Transverse colon (tissue), 4 donors: ENCODE measurements around the gene SPACDR. TPM values are rescaled to one million over a fixed set of nuclear protein-coding genes. Genes with fewer than 3 reads are reported as not detected.

Experiments used
- DNase-seq: peaks from one replicate; pipeline ENCODE4 v3.0.0-alpha.2; 2019
- H3K27ac ChIP-seq, 4 donors: fragments of 200-600 bp; sonication (generic); 2 replicates each; pipeline ENCODE4 v1.5.1; 2016 to 2018; ENCODE audit warnings: inconsistent platforms in 4 of 4
- H3K27me3 ChIP-seq: fragments of 200-600 bp; sonication (generic); 2 replicates; pipeline ENCODE4 v1.5.1; 2017; ENCODE audit warnings: inconsistent platforms
- H3K36me3 ChIP-seq, 4 donors: fragments of 200-600 bp; sonication (generic); 2 replicates each; pipeline ENCODE4 v1.5.1; 2017 to 2019; ENCODE audit warnings: inconsistent platforms in 4 of 4
- H3K4me1 ChIP-seq, 4 donors: fragments of 200-600 bp; sonication (generic); 2 replicates each; pipeline ENCODE4 v1.5.1; 2017 to 2020; ENCODE audit warnings: inconsistent platforms in 4 of 4
- H3K4me3 ChIP-seq, 4 donors: fragments of 200-600 bp; sonication (generic); 1 replicate in 1 of 4; 2 replicates in 3 of 4; pipeline versions ENCODE4 v1.5.1 to v1.6.1; 2017 to 2019; ENCODE audit warnings: inconsistent platforms in 4 of 4
- H3K9me3 ChIP-seq, 2 donors: fragments of 200-600 bp; sonication (generic); 2 replicates each; pipeline ENCODE4 v1.5.1; 2017 to 2019; ENCODE audit warnings: inconsistent platforms in 2 of 2
- CTCF ChIP-seq, 5 experiments: fragments of 200-600 bp in 3 of 5; fragments of 450-650 bp in 2 of 5; sonication (generic) in 3 of 5; IDR thresholded peaks; 1 replicate in 2 of 5; 2 replicates in 3 of 5; pipeline ENCODE4 v1.5.1; 2016 to 2017; ENCODE audit warnings: antibody characterized with exemption in 5 of 5, inconsistent platforms in 3 of 5, mild to moderate bottlenecking in 2 of 5, moderate library complexity in 1 of 5
- EP300 ChIP-seq: sonication (generic); formaldehyde crosslinking; IDR thresholded peaks from one replicate; pipeline ENCODE4 v1.6.1; 2017; ENCODE audit warnings: antibody characterized with exemption, low read depth
- POLR2A ChIP-seq: fragments of 450-650 bp; IDR thresholded peaks from one replicate; pipeline ENCODE4 v1.6.1; 2016; ENCODE audit warnings: antibody characterized with exemption, mild to moderate bottlenecking, moderate library complexity
- POLR2AphosphoS5 ChIP-seq, 3 donors: sonication (generic); formaldehyde crosslinking; IDR thresholded peaks; one replicate each; pipeline ENCODE4 v1.6.1; 2016; ENCODE audit warnings: antibody characterized with exemption in 3 of 3
- WGBS, 2 donors: methylation state at CpG; one replicate each; pipeline ENCODE4 v1.1.5; 2018; ENCODE audit warnings: low coverage in 1 of 2; 5-methylcytosine and 5-hydroxymethylcytosine counted together
- in situ Hi-C, 4 donors: fragments of 200-750 bp; cut with MboI; loops; one replicate each; pipeline versions ENCODE4 v1.15.0 to v1.15.1; 2017; ENCODE audit warnings: low sequenced_read_pairs in 3 of 4, low pct_ligation_motif_present in 1 of 4, low pct_unique_long_range_greater_than_20kb in 1 of 4
- intact Hi-C: fragments of 100-400 bp; cut with DNase I; formaldehyde crosslinking; loops from one replicate; pipeline ENCODE4 v1.15.1; 2023; ENCODE audit warnings: low total_unique reads
- total RNA-seq, 4 donors: library from RNA; depleted of rRNA; stranded (reverse); fragments of >200 nt; gene quantifications; one replicate each; pipeline ENCODE4 v1.1.0, GENCODE V29; 2016

SPACDR gene
- total RNA-seq, 4 donors from 2014 or later, result not detected

DNA sequence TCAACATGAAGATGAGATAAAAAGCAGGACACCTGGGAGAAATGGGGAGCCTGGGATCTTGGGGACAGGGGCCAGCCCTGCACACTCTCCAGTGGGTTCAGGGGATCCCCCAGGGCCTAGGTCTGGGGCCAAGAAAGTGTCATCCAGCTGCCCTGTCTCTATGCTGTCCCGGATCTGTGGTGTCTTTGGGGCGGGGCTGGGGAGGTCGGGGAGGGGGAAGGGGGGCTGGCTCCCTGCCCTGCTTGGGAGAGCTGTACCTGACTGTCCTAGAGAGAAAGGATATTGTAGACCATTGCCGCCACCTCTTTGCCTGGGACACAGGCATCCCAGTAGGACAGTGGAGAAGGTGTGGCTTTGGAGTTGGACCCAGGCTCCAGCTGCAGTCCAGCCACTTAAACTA lies 7.0 kb upstream of the SPACDR start:
- H3K4me1 ChIP-seq, result peaks cover 30 to 58% (median 30%) of the 10 kb centered on the region in 4 donors
- DNase-seq, result no peak
- intact Hi-C loops (loop anchor here (10.0 kb wide), 1 partner anchor 234 kb away; the partner anchor contains the start of gene POP7), in situ Hi-C loops (loop anchor here (5.0 to 25.0 kb wide), 4 partner anchors 81 to 241 kb away; partner anchors contain the start of genes GIGYF1 (in 2 of the 4), EPO (in 1 of the 4) and POP7 (in 1 of the 4))
- no peaks in the 10 kb centered on the region for H3K27me3 ChIP-seq
- no peaks in the 10 kb centered on the region for H3K9me3 ChIP-seq
- TF ChIP-seq POLR2AphosphoS5 (IDR thresholded peaks at IDR 0.05), result no peak
- no peak for TF ChIP-seq EP300
- no peak for TF ChIP-seq POLR2A
- TF ChIP-seq CTCF (IDR thresholded peaks at IDR 0.05), result no peak
- no peak overlapping the region for H3K4me3 ChIP-seq
- WGBS, 2 donors, result 38% methylated on average over 4 of the region's 4 CpGs; no CpG with 5 or more reads in 1 of the 2 donors
- H3K36me3 ChIP-seq, result peaks cover 0 to 12% (median 0%) of the 10 kb centered on the region in 4 donors
- peak overlapping the region in 1 of 4 donors; percentile 25 for H3K27ac ChIP-seq

- H3K9me3 ChIP-seq, result no peaks in the 10 kb centered on the region
- TF ChIP-seq CTCF (IDR thresholded peaks at IDR 0.05) (peak; percentile 94 to 98 (median 95)), POLR2AphosphoS5 (IDR thresholded peaks at IDR 0.05) (peak in 1 of 3 donors; percentile 12), POLR2A (no peak), EP300 (no peak)
- peaks cover 0 to 12% (median 0%) of the 10 kb centered on the region in 4 donors for H3K36me3 ChIP-seq
- in situ Hi-C loops, result loop anchor here (5.0 to 25.0 kb wide), 5 partner anchors 83 to 243 kb away; partner anchors contain the start of genes GIGYF1 (in 3 of the 4), EPO (in 1 of the 4) and POP7 (in 1 of the 4)
- WGBS, 2 donors, result 15 to 23% methylated on average over 4 to 12 of the region's 13 CpGs
- H3K4me1 ChIP-seq, result peaks cover 19 to 49% (median 28%) of the 10 kb centered on the region in 4 donors
- H3K27me3 ChIP-seq, result no peaks in the 10 kb centered on the region
- no peak overlapping the region for H3K4me3 ChIP-seq
- intact Hi-C loops, result loop anchor here (5.0 to 10.0 kb wide), 2 partner anchors 93 to 235 kb away; partner anchors contain the start of gene POP7
- H3K27ac ChIP-seq, result peak overlapping the region in 3 of 4 donors; percentile 34 to 62 (median 49)
- DNase-seq, result peak; percentile 91
These were observed 5.4 kb upstream of the SPACDR start for GRCh38 chr7:100469227-100470044.

GRCh38 chr7:100467638-100468373 lies 3.7 kb upstream of the SPACDR start:
- 76% methylated on average over 22 of the region's 22 CpGs; no CpG with 5 or more reads in 1 of the 2 donors for WGBS, 2 donors
- Histone ChIP-seq H3K27ac (peak overlapping the region in 1 of 4 donors; percentile 7), H3K27me3 (no peaks in the 10 kb centered on the region), H3K9me3 (no peaks in the 10 kb centered on the region), H3K4me1 (peaks cover 16 to 33% (median 21%) of the 10 kb centered on the region in 4 donors), H3K36me3 (peaks cover 0 to 12% (median 0%) of the 10 kb centered on the region in 4 donors), H3K4me3 (no peak overlapping the region)
- TF ChIP-seq EP300 (no peak), POLR2A (no peak), CTCF (IDR thresholded peaks at IDR 0.05) (no peak), POLR2AphosphoS5 (IDR thresholded peaks at IDR 0.05) (no peak)
- intact Hi-C loops, result loop anchor here (5.0 kb wide), 1 partner anchor 94 kb away; no protein-coding TSS in a partner anchor
- in situ Hi-C loops, result loop anchor here (10.0 to 25.0 kb wide), 3 partner anchors 219 to 244 kb away; partner anchors contain the start of genes GIGYF1 (in 3 of the 4), EPO (in 1 of the 4) and POP7 (in 1 of the 4)
- DNase-seq, result no peak
